ENCODE data around the gene CCKAR. TPM values are rescaled to one million over a fixed set of nuclear protein-coding genes. Genes with fewer than 3 reads are reported as not detected.

Gene CCKAR
- total RNA-seq, 1 donor from 2014 or later = not detected

DNA sequence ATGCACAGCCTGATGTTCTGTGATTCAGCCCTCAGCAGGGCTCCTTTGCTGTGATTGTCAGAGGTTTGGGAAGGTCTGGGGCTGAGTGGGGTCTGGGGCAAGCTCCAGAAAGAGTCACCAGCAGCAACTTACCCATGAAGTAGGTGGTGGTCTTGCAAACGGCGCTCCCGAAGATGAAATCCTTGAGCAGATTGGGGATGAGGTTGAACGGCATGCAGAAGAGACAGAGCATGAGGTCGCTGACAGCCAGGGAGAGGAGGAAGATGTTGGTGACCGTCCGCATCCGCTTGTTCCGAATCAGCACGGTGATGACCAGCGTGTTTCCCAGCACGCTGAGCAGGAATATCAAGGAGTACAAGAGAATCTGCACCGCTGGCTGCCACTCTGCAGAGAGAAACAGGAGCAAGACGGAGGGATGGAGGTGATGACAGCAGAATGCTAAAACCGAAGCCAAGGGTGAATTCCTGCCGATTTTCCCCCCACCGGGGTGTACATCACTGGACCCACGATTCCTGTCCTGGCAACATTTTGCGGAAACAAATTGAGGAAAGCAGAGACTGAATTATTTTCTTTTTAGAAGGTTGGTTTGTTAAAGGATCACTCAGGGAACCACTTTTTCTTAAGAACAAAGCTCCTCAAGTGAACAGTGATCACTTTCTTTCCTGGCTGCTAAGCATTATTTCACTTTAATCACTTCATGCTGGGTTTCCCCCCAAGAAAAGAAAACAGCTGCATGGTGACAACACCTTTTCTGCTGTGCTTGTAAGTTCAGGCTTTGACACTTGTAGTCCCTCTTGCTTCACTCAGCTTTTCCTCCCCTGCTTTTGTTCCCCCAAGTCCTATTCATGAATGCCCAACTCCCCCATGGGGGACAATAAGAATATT is 941 bp downstream of the CCKAR start:
- DNase-seq (no peak), ATAC-seq (no peak)
- Histone ChIP-seq H3K4me3 (no peak overlapping the region), H3K27ac (no peak overlapping the region), H3K27me3 (no peaks in the 10 kb centered on the region), H3K4me1 (no peaks in the 10 kb centered on the region), H3K9me3 (no peaks in the 10 kb centered on the region), H3K36me3 (no peaks in the 10 kb centered on the region)
- intact Hi-C loops (cut with DNase I) = no loop called here
- TF ChIP-seq, protein P1, sequence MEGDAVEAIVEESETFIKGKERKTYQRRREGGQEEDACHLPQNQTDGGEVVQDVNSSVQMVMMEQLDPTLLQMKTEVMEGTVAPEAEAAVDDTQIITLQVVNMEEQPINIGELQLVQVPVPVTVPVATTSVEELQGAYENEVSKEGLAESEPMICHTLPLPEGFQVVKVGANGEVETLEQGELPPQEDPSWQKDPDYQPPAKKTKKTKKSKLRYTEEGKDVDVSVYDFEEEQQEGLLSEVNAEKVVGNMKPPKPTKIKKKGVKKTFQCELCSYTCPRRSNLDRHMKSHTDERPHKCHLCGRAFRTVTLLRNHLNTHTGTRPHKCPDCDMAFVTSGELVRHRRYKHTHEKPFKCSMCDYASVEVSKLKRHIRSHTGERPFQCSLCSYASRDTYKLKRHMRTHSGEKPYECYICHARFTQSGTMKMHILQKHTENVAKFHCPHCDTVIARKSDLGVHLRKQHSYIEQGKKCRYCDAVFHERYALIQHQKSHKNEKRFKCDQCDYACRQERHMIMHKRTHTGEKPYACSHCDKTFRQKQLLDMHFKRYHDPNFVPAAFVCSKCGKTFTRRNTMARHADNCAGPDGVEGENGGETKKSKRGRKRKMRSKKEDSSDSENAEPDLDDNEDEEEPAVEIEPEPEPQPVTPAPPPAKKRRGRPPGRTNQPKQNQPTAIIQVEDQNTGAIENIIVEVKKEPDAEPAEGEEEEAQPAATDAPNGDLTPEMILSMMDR (IDR thresholded peaks at IDR 0.05) = no peak

DNA sequence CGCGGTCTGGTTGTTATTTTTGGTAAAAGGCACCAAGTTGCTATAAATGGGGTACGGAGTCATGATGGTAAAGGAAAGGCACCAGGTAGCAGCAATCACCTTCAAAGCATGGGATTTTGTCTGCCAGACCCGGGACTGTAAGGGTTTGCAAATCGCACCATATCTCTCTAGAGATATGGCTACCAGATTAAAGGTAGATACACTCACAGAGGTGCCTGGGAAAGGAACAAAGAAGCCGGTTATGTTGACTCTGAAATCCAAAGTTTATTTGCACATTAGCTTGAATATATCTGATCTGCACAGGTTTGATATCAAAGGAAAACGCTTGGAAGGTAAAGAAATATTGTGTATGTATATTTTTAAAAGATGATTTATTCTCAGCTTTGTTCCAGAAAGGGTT is 4.6 kb downstream of the CCKAR start:
- TF ChIP-seq, protein P1 (IDR thresholded peaks at IDR 0.05) = no peak
- no peaks in the 10 kb centered on the region for H3K4me1 ChIP-seq
- H3K27me3 ChIP-seq = no peaks in the 10 kb centered on the region
- ATAC-seq (no peak), DNase-seq (no peak)
- H3K36me3 ChIP-seq = no peaks in the 10 kb centered on the region
- no peaks in the 10 kb centered on the region for H3K9me3 ChIP-seq
- H3K27ac ChIP-seq = no peak overlapping the region
- intact Hi-C loops (cut with DNase I) = no loop called here
- no peak overlapping the region for H3K4me3 ChIP-seq

DNA sequence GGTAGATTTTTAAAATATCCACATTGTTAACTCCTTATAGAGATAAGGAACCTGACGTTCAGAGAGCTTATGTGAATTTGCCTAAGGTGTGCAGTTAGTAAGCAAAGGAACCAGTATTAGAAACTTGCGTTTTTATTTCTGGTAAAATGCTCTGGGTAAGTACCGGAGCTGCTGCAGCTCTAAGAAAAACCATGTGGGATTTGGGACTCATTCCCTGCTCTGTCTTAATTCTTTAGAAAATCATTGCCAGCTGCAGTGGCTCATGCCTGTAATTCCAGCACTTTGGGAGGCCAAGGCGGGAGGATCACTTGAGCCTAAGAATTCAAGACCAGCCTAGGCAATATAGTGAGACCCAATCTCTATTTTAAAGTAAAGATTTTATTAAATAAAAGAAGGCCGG is 5.8 kb downstream of the CCKAR start:
- Histone ChIP-seq H3K36me3 (no peaks in the 10 kb centered on the region), H3K27me3 (no peaks in the 10 kb centered on the region), H3K4me1 (no peaks in the 10 kb centered on the region), H3K27ac (no peak overlapping the region), H3K9me3 (no peaks in the 10 kb centered on the region), H3K4me3 (no peak overlapping the region)
- intact Hi-C loops (cut with DNase I) = no loop called here
- ATAC-seq (no peak), DNase-seq (no peak)
- TF ChIP-seq, protein P1 (IDR thresholded peaks at IDR 0.05) = no peak

DNA sequence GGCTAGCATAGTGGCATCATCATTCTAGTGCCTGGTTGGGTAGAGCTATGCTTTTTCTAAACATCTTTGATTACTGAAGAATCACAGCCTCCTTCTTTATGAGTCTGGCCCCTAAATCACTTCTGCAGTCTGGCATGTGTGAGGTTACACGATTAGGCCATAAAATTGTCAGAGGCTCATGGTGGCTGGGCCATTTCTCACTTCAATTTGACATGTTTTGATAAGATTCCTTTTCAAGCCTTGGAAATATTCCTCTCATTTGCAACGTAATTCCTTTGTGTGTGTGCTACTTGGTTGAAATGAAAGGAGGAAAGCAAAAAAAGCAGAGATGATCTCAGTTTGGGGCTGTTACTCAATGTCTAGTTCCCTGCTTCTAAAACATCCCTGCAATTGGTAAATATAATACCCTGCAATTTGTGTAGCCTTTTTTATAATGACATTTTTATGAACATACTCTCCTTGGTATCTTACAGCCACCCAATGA is 6.2 kb downstream of the CCKAR start:
- no peaks in the 10 kb centered on the region for H3K36me3 ChIP-seq
- H3K9me3 ChIP-seq = no peaks in the 10 kb centered on the region
- intact Hi-C loops (cut with DNase I) = no loop called here
- H3K27ac ChIP-seq = no peak overlapping the region
- TF ChIP-seq, protein P1 (IDR thresholded peaks at IDR 0.05) = no peak
- ATAC-seq (no peak), DNase-seq (no peak)
- H3K4me1 ChIP-seq = no peaks in the 10 kb centered on the region
- H3K4me3 ChIP-seq = no peak overlapping the region
- no peaks in the 10 kb centered on the region for H3K27me3 ChIP-seq

DNA sequence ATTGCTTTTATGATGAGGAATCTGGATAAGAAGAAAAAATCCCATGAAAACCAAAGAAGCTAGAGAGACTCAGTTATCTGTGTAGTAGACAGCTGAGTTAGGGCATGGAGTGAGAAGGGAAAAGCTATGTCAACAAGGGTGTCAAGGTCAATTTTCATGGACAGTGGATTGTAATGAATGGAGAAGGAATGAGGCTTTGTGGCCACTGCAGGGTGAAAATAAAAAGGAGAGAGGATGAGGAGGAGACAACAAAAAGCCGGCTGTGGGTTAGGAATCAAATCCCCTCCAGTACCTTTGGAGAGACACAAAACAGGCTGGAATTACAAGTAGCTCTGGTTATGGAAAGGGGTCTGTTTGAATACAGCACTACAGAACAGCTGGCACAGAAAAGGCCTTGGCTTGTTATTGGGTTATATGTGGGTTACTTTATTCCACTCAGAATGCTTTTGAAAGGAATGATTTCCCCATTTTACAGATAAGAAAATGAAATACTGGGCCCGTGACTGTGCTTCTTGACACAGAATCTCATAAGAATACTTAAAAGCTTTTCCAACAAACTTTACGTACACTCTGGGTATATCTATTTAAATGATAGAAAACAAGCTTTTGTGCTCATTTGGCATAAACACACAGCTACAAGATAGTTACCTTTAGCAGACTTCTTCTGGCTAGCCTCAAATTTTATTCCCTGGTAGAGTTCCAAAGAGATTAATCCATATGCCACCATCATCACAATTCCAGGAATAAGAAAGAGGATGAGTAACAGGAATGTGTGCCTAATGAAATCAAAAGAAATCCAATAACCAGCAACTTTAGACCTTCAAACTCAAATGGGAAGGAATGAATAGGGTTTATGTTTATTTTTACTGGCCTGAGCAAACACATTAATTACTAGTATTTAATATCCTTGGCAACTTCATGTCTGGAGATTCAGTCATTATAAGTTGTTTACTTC is 7.5 kb downstream of the CCKAR start:
- Histone ChIP-seq H3K9me3 (no peaks in the 10 kb centered on the region), H3K27me3 (no peaks in the 10 kb centered on the region), H3K36me3 (no peaks in the 10 kb centered on the region), H3K4me1 (no peaks in the 10 kb centered on the region), H3K27ac (no peak overlapping the region), H3K4me3 (no peak overlapping the region)
- DNase-seq = no peak
- TF ChIP-seq, protein P1 (IDR thresholded peaks at IDR 0.05) = no peak
- no peak for ATAC-seq
- intact Hi-C loops (cut with DNase I) = no loop called here

All from upper lobe of right lung (tissue), 1 donor.